Measurements from ENCODE around the gene VAT1.
A peak's percentile ranks its signal among the peaks of the same experiment; 100 is the strongest.
"Not testable (repeated sequence)": the region's sequence is repeated elsewhere in the genome, so short reads cannot be mapped to it uniquely, and the experiment has no call there.

Gene VAT1

DNA sequence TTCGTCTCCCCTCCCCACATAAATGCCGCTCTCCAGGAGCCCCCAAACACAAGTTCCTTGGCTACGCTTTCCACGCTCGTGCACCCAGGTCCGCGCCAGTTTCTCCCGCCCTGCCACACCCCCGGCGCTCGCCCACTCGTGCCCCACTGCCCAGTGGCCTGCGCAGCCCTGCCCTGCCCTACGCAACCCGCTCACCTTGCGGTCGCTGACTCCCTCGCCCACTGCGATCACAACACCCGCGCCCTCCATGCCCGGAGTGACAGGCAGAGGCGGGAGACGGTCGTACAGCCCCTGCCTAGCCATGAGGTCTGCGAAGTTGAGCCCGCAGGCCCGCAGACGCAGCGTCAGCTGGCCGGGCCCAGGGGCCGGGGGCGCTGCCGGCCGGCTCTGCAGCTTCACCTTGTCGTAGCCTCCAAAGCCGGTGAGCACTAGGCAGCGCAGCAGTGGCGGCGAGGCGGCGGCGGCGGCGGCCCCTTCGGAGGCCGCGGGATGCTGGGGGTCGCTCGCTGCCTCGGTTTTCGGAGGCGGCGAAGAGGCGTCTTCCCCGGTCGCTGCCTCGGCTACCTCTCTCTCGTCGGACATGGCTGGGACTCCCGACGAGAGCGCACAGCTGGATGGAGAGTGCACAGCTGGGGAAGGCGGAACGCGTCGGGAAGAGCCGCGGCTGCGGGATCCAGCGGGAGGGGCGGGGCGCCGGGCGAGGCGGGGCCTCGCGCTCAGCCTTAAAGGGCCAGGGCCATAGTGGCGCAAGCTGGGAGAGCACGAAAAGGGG is at the start of gene VAT1:
Gene VAT1 (minus strand): TSS at position 645 of the 772 bp plus-strand sequence. CDS start 63 bp downstream, at position 582.
- peak in 47 of 56 donors; percentile 19 to 78 (median 56) for DNase-seq

DNA sequence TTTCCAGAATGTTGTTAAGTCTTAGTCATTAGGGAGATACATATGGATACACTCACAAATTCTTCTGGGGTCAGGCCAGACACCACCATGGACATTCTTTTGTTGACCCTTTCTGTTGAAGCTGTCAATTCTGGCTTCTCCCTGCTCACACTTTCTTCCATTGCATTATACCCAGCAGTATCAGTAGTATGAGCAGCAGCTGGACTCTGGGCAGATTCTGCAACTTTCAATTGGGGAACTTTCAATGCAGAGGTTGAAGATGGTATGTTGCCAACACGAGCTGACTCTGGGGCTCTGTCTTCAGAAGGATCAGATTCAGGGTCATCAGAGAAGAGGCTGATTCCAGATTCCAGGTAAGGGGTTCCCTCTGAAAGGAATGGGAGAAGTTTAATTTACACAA is 48.7 kb upstream of the VAT1 start:
- DNase-seq, result no peak

DNA sequence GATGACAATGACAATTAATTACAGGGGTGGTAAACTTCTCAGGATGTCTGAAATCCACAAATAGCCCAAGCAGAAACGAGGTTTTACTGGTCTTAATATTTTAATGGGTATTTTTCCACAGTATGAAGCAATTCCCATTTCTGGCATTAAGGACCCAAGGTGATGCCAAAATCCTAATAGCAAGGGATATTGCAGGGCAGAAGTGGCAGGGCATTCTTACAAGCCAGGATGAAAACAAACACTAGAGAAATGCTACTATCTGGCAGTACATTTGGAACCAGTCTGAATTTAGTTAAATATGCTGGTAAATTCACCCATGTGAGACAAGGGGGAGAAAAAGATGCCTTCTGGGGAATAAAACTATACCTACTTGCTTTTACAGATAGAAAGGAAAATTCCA is 48.1 kb upstream of the VAT1 start:
- DNase-seq, result no peak

DNA sequence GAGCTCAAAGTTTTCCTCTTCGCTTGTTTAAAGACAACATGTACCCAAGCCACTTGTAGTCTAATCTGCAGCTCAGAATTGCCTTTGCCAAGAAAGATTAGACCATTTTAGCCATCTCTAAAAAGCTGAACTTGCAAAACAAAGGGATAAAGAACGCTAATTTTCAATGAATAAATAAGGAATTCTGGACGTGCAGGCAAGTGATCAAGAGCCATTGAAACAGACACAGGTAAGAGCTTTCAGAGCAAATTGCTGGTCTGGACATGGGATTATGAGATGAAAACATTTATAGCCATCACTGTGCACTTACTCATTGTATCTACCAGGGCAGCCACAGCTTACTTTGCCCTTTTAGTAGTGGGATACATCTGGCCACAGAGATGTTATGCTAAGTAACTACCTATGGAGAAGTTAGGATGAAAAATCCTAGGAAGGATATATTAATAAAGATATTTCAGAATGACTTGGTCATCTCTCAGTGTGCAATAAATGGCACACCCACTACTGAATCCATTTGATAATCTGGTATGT is 47.2 kb upstream of the VAT1 start:
- DNase-seq, result no peak

DNA sequence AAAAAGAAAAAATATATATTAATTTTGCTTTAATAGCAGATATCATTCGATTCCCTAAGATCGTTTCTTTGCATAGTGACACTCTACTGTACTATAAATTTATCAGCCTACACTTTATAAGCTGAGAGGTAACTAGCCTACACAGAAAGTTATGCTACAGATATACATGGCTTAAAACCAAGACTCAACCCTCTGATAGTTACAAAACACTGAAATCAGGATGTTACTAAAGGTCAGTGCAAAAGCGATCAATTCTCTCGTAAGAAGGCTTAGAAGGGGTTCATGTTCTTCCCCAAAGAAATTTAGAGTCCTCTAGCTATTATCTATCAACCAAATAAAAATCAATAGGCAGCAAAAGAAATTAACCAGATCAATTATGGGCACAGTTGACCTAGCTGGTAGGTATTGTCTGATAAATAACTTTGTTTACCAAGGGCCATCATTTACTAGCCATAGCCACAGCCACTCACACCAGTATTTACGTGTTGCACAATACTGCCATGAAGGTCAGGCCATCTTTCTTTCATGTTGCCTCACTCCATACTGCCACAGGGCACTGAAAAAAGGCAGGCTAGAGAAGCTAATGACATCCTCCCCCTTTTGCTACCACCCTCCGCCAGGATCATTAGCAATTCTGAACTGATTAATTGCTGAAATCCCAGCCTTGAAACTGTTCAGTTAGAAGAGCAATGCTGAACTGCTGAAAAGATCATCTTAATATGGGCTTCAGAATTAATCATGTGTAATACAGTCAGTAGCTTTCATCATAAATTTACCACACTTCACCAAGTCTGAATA is 46.6 kb upstream of the VAT1 start:
- DNase-seq, result no peak

DNA sequence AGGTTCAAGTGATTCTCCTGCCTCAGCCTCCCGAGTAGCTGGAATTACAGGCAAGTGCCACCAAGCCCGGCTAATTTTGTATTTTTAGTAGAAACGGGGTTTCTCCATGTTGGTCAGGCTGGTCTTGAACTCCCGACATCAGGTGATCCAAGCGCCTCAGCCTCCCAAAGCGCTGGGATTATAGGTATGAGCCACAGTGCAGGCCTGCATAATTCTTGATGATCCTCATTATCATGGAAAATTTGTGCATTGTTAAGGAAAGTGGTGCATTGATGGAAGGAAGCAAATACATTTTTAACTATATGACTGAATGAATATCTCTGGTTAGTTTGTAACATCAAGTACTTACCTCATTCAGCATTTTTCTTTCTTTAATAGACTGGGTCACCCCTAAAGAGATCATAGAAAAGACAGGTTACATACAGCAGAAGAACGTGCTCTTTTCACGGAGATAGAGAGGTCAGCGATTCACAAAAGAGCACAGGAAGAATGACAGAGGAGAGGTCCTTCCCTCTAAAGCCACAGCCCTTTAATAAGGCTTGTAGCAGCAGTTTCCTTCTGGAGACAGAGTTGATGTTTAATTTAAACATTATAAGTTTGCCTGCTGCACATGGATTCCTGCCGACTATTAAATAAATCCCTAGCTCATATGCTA is 40.9 kb upstream of the VAT1 start:
- no peak for DNase-seq

DNA sequence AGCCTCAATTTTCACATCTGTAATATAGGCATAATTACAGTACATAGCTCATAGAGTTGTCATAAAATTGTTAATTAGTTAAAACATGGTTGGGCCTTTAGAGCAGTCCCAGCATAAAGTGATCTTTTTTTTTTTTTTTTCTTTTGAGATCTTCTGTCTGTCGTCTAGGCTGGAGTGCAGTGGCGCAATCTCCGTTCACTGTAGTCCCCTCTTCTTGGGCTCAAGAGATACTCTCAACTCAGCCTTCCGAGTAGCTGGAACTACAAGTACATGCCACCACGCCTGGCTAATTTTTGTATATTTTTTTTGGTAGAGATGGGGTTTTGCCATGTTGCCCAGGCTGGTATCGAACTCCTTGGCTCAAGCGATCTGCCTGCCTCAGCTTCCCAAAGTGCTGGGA is 33.9 kb upstream of the VAT1 start:
- DNase-seq, result no peak

DNA sequence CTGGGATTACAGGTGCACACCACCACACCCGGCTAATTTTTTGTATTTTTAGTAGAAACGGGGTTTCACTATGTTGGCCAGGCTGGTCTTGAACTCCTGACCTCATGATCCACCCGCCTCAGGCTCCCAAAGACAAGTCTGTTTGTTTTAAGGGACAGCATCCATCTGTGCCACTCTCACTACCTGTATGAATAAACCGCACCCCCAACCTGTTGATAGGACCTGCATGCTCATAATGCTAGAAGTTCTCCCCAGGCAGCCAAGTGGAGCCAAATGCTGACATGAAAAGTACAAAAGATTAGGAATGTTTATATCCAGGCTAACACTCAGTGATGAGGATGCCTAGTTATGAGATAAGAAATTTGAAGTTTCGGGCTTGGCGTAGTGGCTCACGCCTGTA is 30.8 kb upstream of the VAT1 start:
- DNase-seq, result not testable (repeated sequence)

DNA sequence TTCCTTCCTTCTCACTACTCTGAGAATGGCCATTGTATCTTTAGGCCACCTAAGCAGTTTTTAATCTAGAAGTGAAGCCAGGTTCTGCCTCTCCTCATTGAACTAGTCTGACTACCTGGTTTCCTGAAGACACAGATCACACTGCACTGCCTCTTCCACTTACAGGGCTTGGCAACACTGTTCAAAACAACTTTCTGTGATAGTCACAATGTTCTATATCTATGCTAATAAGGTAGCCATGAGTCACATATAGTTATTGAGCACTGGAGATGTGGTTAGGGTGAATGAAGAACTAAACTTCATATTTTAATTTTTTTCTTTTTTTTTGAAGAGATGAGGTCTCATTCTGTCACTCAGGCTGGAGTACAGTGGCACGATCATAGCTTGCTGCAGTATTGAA is 29.8 kb upstream of the VAT1 start:
- no peak for DNase-seq

DNA sequence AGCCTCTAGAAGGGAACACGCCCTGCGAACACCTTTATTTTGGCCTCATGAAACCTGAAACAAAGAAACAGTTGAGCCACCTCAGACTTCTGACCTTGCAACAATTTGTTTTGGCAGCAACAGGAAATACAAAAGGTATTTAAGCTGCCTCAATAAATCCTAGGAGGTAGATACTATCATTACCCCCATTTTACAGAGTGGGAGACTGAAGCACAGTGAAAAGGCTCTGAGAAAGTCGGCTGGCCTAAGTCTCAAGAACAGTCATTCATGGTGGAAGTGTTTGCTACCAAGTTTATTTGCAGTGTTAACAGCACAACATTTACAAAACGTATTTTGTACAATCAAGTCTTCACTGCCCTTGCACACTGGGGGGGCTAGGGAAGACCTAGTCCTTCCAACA is 21.8 kb upstream of the VAT1 start:
- DNase-seq, result no peak

DNA sequence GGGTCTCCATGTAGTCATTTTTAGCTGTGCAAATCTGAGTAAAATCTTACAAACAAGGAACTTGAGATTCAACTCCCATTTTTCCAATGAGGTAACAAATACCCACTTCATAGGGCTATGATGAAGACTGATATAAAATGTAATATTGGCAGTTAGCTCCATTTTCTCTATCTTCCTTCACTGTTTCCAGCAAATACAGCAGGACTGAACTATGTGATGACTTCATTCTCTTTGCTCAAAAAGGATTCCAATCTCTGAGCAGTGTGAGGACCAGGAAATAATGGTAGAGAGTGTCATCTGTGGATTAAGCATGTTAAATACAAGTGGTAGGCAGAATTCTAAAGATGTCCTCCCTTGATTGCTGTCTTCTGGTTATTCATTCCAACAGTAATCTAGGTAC is 21.1 kb upstream of the VAT1 start:
- DNase-seq, result no peak

DNA sequence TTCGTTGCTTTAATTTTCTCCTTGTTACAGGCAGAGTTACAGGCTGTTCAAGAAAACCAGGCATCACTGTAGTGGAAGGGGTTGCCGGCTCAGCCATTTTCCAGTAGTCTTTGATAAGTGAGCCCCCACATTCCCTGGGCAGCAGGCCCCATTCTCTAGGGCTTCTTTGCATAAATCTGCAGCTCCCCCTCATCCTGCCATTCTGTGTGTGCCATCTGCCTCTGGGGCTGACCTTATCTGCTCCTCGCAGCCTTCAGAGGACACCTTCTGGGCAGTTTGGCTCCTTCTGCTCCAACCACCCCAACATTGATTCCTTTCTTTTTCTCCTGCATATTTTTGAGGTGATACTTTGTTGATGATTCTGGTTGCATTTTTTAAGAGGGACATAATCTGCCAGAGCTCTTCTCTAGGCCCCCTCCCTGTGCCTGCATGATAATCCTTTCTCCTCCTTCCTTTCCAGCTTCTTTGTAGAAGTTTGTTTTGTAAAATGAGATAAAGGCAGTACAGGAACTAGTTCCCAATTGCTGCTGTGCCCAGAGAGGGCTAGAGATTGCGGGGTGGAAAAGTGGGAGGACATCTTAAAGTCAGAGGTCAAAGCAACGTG is 19.9 kb upstream of the VAT1 start:
- DNase-seq, result no peak

DNA sequence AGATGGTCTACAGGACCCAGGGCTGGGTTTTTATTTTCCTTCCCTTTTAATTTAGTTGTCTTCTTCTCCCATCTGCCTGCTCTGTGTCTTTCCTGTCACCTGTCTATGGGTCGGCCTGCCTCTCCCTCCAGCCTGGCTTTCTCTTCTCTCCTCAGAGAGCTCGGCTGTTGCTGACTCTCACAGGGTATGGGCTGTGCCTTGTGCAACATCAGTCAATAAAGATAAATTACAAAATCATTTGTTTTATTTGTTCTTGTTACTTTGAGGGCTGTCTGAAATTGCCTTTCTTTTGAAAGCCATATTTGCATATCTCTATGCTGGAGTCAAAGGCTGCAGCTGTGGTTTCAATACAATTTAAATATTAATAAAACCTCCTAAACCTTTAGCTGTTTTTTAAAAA is 18.5 kb upstream of the VAT1 start:
- DNase-seq, result no peak

DNA sequence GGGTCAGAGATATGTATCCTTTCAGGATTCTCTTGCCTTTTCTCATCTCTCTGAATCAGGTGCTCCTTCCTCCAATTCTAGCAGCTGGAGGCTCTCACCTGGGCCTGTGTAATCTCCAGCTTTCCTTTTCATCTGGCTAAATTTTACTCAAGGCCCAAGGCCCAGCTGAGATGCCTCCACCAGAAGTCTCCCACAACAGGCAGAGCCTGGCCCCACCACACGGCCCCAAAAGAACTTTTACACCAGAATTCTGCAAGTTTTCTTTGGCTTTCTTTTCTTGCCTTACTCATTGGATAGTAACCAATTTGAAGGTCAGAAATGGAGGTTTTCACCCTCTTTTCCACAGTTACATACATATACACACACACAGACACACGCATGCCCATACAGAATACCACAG is 17.5 kb upstream of the VAT1 start:
- no peak for DNase-seq

DNA sequence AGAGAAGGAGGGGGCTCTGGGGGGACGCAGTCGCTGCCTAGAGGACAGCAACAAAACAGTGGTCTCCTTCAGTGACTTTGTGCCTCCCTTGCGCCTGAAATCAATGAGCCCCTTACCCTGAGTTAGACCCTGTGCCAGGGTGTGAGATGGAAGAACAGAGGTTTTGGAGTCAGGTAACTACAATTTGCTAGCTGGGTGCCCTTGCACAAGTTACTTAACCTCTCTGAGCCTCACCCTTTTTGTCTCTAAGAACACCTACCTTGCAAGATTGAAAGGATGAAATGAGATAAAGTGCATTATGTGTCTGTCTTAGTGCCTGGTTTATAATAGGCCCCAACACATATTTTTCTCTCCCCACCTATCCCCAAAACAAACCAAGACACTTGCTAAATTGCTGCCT is 12.7 kb upstream of the VAT1 start:
- no peak for DNase-seq

DNA sequence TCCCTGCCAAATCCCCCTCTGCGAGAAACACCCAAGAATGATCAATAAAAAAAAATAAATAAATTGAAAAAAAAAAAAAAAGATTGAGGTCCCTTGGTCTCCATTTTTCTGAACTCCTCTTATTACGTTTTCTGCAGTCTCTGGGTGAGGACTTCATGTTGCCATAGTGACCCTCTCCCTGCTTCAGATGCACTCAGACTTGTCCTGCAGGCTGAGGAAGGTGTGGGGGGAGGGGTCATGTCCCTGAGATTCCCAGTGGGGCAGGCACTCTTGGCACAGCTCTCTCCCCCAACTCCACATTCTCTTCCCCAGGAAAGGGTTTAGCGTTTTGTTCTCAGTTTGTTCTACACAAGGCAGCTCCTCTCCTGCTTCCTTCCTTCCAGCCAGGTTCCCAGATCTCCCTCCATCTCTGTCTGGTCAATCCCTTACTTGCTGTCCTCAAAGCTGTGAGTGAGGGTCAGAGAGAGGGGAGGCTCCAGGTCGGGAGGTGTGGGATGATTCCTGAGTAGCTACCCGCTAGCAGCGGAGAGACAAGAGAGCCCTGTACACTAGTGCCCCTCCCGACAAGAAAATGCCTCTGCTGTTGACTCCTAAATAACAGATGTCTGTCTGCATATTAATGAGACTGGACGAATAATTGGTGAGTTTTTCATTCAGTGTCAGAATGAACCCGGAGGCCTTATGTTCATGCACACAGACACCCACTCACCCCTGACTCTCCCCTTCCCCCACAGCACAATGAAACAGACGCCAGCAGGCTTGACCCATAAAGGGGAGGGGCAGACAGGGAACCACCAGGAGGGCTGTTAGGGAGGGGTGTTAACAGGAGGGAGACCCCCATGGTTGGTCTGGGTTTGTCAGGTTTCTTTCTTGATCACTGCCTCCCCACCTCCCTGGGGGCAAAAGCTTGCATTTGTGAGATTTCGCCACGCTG is 12.0 kb upstream of the VAT1 start:
- peak in 12 of 56 donors; percentile 6 to 45 (median 20) for DNase-seq

DNA sequence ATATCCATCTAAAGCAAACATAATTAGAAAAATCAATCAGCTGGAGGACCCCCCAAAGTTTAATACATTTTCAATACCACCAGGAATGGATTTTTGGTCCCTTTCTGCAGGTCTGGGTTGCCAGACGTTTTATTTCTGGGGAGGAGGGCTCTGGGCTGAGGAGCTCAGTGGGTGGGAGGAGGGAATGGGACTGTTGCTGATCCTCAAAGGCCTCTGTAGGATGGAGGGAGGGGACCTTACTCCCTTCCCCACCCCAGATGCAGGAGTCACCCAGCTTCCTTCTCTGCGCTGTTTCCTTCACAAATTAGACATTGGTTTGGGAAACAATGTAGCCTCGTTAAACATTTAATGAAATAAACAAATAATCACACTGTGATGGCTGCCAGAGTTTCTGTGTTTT is 9.5 kb upstream of the VAT1 start:
- no peak for DNase-seq

DNA sequence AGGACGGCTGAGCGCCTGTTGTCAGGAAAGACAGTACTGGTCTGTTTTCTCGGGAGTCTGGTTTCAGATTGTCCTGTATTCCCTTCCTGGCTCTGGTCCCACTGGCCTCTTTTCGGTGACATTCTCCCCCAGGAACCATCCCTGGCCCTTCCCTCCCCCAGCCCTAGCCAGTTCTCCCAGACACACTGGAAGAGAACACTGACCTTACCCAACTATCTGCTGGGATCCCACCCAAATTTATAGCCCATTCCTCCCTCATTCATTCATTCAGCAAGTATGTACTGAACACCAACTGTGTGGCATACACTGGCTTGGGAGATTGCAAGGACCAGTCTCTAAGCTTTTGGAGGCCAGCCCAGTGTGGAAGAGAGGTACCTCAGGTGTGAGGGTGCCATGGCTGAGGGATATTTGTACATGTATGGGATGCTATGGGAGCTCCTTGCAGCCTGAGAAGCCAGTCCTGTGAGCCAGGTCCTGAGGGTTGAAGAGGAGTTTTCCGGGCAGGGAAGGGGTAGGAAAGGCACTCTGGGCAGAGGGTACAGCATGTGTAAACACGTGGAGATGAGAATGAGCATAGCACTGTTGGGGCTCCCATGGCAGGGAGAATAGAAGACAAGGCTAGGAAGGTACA is 8.1 kb upstream of the VAT1 start:
- peak in 11 of 56 donors; percentile 11 to 46 (median 17) for DNase-seq

DNA sequence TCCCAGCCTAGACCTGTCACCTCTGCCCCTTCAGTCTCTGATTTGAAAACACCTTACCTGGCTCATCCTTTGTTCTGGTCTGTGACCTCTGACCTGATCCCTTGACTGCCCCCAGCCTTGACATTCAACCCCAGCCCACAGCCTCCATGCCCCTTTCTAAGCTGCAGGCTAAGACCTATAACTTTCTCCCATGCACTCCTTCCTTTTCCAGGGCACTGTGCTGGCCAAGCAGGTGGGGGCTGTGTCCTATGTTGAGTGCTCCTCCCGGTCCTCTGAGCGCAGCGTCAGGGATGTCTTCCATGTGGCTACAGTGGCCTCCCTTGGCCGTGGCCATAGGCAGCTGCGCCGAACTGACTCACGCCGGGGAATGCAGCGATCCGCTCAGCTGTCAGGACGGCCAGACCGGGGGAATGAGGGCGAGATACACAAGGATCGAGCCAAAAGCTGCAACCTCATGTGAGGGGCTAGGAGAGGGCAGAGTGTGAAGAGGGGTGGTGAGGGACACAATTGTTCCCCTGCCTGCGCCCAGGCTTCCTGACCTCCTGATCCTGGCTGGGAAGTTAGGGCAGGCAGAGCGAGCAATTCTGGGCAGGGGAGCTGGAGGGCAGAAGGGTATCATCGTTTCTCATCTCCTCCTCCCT is 6.2 kb upstream of the VAT1 start:
- DNase-seq, result no peak
